NT2/D1 (cell line): ENCODE results near the gene LGALS7B.

Source experiments
- SUZ12 ChIP-seq: IDR thresholded peaks from 2 replicates; pipeline ENCODE4 v1.6.1; 2011; ENCODE audit not compliant: insufficient read length, insufficient read depth; ENCODE audit errors: extremely low read depth
- YY1 ChIP-seq: IDR thresholded peaks from 2 replicates; pipeline ENCODE4 v1.6.1; 2011; ENCODE audit not compliant: insufficient read length, insufficient read depth
- ZNF274 ChIP-seq: IDR thresholded peaks from 2 replicates; pipeline ENCODE4 v1.6.1; 2011; ENCODE audit warnings: mild to moderate bottlenecking, low read depth, low read length

DNA sequence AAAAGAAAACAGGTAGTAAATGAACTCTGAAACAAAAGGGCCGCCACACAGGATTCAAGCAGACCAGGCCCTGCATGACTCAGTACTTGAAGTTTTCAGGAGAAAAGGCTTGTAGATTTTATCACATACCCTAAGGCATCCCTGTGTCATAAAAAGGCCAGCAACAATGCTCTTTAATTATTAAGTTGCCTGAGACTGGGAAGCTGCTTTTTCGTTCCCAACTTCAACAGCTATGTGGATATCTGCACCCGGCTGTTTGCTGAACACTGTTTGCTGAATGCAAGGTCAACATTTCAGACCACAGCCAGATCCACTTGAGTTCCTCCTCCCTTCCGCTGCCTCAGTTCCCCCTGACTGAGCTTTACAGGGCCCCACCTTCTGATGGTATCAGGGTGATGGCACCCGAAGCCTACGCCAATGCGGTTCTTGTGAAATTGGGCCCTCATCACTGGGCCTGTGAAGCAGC is 48.7 kb downstream of the LGALS7B start:
- TF ChIP-seq ZNF274 = no peak
- TF ChIP-seq SUZ12 = no peak
- TF ChIP-seq YY1 = no peak
